Keratinocyte (primary cell): ENCODE data around the gene AEN.

ENCODE experiments used
- CTCF ChIP-seq, 3 experiments: IDR thresholded peaks in 1 of 3; conservative IDR thresholded peaks in 1 of 3; optimal IDR thresholded peaks in 1 of 3; 2 replicates in 2 of 3; 3 replicates in 1 of 3; pipeline versions ENCODE3 to v1.5.1; 2011; ENCODE audit warnings: low read length in 3 of 3, mild to moderate bottlenecking in 3 of 3, moderate library complexity in 2 of 3, control low read depth in 1 of 3, inconsistent platforms in 1 of 3; ENCODE audit not compliant: insufficient read depth in 2 of 3; ENCODE audit errors: extremely low read depth in 1 of 3
- EZH2 ChIP-seq: IDR thresholded peaks from one replicate; pipeline ENCODE4 v1.6.1; 2012; ENCODE audit warnings: inconsistent platforms, mild to moderate bottlenecking, low read length, moderate library complexity

GRCh38 chr15:88637436-88637835, 16.3 kb downstream of the AEN start:
- TF ChIP-seq CTCF (optimal IDR thresholded peaks at IDR 0.05 in 1 of 3, IDR thresholded peaks at IDR 0.05 in 1 of 3, conservative IDR thresholded peaks at IDR 0.05 in 1 of 3; ENCODE audit: extremely low read depth in 1 of 3, insufficient read depth in 2 of 3, low read length in 3 of 3), result no peak
- TF ChIP-seq EZH2, result no peak
